K562 (cell line): ENCODE data around the gene MN1. TPM values are rescaled to one million over a fixed set of nuclear protein-coding genes. Genes with fewer than 3 reads are reported as not detected.
A peak's percentile ranks its signal among the peaks of the same experiment; 100 is the strongest.

Source experiments
- HIVEP1 ChIP-seq: fragments of 250-450 bp; sonication (Bioruptor Pico); IDR thresholded peaks from 2 replicates; pipeline ENCODE4 v1.4.0; 2020; ENCODE audit warnings: mild to moderate bottlenecking
- HMGN3 ChIP-seq: IDR thresholded peaks from 2 replicates; pipeline ENCODE4 v1.6.1; 2011; ENCODE audit warnings: borderline replicate concordance, low read depth, mild to moderate bottlenecking, mixed read lengths, low read length; ENCODE audit not compliant: insufficient read length; ENCODE audit errors: extremely low read depth
- HOXB6 ChIP-seq: fragments of 250-450 bp; sonication (Bioruptor Pico); IDR thresholded peaks from 2 replicates; pipeline ENCODE4 v1.5.1; 2022; ENCODE audit warnings: mild to moderate bottlenecking, borderline replicate concordance
- KLF13 ChIP-seq: fragments of 450-650 bp; IDR thresholded peaks from 2 replicates; pipeline ENCODE4 v1.6.1; 2016; ENCODE audit warnings: missing genetic modification characterization, low read depth, mild to moderate bottlenecking, missing compliant biosample characterization, moderate library complexity, borderline replicate concordance
- L3MBTL2 ChIP-seq: fragments of 450-650 bp; IDR thresholded peaks from 2 replicates; pipeline ENCODE4 v1.6.1; 2016; ENCODE audit warnings: mild to moderate bottlenecking, moderate library complexity
- NFXL1 ChIP-seq: fragments of 450-650 bp; formaldehyde crosslinking; IDR thresholded peaks from 2 replicates; pipeline ENCODE4 v1.4.0; 2021; ENCODE audit warnings: mild to moderate bottlenecking
- OTX1 ChIP-seq: fragments of 450-650 bp; formaldehyde crosslinking; IDR thresholded peaks from 2 replicates; pipeline ENCODE4 v1.4.0; 2022; ENCODE audit warnings: mild to moderate bottlenecking
- SMARCA4 ChIP-seq: fragments of 450-650 bp; IDR thresholded peaks from 2 replicates; pipeline ENCODE4 v1.6.1; 2016
- ZNF3 ChIP-seq: fragments of 250-450 bp; sonication (Bioruptor Pico); IDR thresholded peaks from 2 replicates; pipeline ENCODE4 v1.5.0; 2021; ENCODE audit warnings: mild to moderate bottlenecking, moderate library complexity
- polyA plus RNA-seq, 8 experiments: library from polyadenylated mRNA; depleted of rRNA in 4 of 8; stranded (reverse) in 5 of 8; unstranded in 3 of 8; fragments of >200 nt; fragmentation: Nextera tagmentation in 2 of 8; fragmentation: Illumina TruSeq in 1 of 8; extraction: Ambion mirVana in 2 of 8; extraction: Trizol in 1 of 8; gene quantifications; 2 replicates each; pipeline versions ENCODE4 v1.2.1 to v1.2.3, GENCODE V29; 2011 to 2014; ENCODE audit warnings: inconsistent platforms in 1 of 8, missing spikeins in 1 of 8
- total RNA-seq, 7 experiments: library from RNA; depleted of rRNA in 6 of 7; stranded (reverse); fragments of >200 nt in 6 of 7; fragmentation: Illumina TruSeq in 2 of 7; extraction: Trizol in 2 of 7; gene quantifications; 2 replicates each; pipeline versions ENCODE4 v1.2.1 to v1.2.3, GENCODE V29; 2011 to 2021; ENCODE audit warnings: low replicate concordance in 1 of 7
- TF ChIP-seq, protein P1 (sequence below): fragments of 200-800 bp; sonication (Bioruptor generic); IDR thresholded peaks from 2 replicates; pipeline ENCODE4 v1.6.1; 2016; ENCODE audit warnings: missing genetic modification characterization, missing compliant biosample characterization
- TF ChIP-seq, protein P2 (sequence below), 2 experiments: fragments of 450-650 bp in 1 of 2; IDR thresholded peaks; 2 replicates each; pipeline ENCODE4 v1.6.1; 2011 to 2017; ENCODE audit warnings: low read depth in 2 of 2, antibody characterized with exemption in 1 of 2, borderline replicate concordance in 1 of 2, low read length in 1 of 2, mild to moderate bottlenecking in 1 of 2, mixed read lengths in 1 of 2; ENCODE audit not compliant: control insufficient read depth in 1 of 2
- TF ChIP-seq, protein P3 (sequence below): fragments of 450-650 bp; IDR thresholded peaks from 2 replicates; pipeline ENCODE4 v1.7.1; 2018; ENCODE audit warnings: mild to moderate bottlenecking, low read depth; ENCODE audit not compliant: partially characterized antibody
- TF ChIP-seq, protein P4 (sequence below): fragments of 250-450 bp; sonication (Bioruptor Pico); IDR thresholded peaks from 2 replicates; pipeline ENCODE4 v1.8.0; 2022; ENCODE audit warnings: inconsistent platforms

The MN1 gene
- total and polyA plus RNA-seq, 9 of the 15 experiments (the other 6 are each of a cell fraction or from before 2014, with no cell fraction given): under 0.01 to 0.05 (median 0.03) TPM; not detected in 5

DNA sequence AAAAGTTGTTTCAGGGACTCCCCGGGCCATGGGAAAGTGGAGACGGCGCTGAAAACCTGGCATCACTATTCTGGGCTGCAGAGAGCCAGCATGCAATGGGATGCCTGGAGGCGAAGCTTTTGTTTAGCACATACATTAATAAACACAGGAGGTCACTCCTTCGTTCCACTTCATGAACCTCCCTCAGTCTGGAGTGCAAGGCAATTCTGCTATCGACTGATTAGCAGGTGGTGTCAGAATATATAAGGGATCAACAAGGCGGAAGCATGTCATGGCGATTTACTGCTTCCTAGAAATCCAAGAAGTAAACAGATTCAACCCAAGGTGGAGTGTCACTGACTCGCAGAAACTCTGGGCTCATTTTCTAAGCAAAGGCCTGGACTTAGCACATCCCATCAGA lies 45.4 kb upstream of the MN1 start (continued):
- TF ChIP-seq, protein P1, sequence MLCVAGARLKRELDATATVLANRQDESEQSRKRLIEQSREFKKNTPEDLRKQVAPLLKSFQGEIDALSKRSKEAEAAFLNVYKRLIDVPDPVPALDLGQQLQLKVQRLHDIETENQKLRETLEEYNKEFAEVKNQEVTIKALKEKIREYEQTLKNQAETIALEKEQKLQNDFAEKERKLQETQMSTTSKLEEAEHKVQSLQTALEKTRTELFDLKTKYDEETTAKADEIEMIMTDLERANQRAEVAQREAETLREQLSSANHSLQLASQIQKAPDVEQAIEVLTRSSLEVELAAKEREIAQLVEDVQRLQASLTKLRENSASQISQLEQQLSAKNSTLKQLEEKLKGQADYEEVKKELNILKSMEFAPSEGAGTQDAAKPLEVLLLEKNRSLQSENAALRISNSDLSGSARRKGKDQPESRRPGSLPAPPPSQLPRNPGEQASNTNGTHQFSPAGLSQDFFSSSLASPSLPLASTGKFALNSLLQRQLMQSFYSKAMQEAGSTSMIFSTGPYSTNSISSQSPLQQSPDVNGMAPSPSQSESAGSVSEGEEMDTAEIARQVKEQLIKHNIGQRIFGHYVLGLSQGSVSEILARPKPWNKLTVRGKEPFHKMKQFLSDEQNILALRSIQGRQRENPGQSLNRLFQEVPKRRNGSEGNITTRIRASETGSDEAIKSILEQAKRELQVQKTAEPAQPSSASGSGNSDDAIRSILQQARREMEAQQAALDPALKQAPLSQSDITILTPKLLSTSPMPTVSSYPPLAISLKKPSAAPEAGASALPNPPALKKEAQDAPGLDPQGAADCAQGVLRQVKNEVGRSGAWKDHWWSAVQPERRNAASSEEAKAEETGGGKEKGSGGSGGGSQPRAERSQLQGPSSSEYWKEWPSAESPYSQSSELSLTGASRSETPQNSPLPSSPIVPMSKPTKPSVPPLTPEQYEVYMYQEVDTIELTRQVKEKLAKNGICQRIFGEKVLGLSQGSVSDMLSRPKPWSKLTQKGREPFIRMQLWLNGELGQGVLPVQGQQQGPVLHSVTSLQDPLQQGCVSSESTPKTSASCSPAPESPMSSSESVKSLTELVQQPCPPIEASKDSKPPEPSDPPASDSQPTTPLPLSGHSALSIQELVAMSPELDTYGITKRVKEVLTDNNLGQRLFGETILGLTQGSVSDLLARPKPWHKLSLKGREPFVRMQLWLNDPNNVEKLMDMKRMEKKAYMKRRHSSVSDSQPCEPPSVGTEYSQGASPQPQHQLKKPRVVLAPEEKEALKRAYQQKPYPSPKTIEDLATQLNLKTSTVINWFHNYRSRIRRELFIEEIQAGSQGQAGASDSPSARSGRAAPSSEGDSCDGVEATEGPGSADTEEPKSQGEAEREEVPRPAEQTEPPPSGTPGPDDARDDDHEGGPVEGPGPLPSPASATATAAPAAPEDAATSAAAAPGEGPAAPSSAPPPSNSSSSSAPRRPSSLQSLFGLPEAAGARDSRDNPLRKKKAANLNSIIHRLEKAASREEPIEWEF: no peak
- TF ChIP-seq ZNF3 (CRISPR knock-in tag) (no peak), KLF13 (no peak), HIVEP1 (CRISPR knock-in tag) (no peak), NFXL1 (CRISPR knock-in tag) (no peak), SMARCA4 (peak; percentile 85), HOXB6 (no peak), OTX1 (CRISPR knock-in tag) (no peak), HMGN3 (no peak), L3MBTL2 (peak; percentile 25; the same call in 1 of the 2 replicates)
- TF ChIP-seq, protein P2, sequence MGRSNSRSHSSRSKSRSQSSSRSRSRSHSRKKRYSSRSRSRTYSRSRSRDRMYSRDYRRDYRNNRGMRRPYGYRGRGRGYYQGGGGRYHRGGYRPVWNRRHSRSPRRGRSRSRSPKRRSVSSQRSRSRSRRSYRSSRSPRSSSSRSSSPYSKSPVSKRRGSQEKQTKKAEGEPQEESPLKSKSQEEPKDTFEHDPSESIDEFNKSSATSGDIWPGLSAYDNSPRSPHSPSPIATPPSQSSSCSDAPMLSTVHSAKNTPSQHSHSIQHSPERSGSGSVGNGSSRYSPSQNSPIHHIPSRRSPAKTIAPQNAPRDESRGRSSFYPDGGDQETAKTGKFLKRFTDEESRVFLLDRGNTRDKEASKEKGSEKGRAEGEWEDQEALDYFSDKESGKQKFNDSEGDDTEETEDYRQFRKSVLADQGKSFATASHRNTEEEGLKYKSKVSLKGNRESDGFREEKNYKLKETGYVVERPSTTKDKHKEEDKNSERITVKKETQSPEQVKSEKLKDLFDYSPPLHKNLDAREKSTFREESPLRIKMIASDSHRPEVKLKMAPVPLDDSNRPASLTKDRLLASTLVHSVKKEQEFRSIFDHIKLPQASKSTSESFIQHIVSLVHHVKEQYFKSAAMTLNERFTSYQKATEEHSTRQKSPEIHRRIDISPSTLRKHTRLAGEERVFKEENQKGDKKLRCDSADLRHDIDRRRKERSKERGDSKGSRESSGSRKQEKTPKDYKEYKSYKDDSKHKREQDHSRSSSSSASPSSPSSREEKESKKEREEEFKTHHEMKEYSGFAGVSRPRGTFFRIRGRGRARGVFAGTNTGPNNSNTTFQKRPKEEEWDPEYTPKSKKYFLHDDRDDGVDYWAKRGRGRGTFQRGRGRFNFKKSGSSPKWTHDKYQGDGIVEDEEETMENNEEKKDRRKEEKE (IDR thresholded peaks at IDR 0.05; ENCODE audit: borderline replicate concordance in 1 of 2, control insufficient read depth in 1 of 2, low read depth in 2 of 2, low read length in 1 of 2): no peak
- TF ChIP-seq, protein P3, sequence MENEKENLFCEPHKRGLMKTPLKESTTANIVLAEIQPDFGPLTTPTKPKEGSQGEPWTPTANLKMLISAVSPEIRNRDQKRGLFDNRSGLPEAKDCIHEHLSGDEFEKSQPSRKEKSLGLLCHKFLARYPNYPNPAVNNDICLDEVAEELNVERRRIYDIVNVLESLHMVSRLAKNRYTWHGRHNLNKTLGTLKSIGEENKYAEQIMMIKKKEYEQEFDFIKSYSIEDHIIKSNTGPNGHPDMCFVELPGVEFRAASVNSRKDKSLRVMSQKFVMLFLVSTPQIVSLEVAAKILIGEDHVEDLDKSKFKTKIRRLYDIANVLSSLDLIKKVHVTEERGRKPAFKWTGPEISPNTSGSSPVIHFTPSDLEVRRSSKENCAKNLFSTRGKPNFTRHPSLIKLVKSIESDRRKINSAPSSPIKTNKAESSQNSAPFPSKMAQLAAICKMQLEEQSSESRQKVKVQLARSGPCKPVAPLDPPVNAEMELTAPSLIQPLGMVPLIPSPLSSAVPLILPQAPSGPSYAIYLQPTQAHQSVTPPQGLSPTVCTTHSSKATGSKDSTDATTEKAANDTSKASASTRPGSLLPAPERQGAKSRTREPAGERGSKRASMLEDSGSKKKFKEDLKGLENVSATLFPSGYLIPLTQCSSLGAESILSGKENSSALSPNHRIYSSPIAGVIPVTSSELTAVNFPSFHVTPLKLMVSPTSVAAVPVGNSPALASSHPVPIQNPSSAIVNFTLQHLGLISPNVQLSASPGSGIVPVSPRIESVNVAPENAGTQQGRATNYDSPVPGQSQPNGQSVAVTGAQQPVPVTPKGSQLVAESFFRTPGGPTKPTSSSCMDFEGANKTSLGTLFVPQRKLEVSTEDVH: no peak
- TF ChIP-seq, protein P4, sequence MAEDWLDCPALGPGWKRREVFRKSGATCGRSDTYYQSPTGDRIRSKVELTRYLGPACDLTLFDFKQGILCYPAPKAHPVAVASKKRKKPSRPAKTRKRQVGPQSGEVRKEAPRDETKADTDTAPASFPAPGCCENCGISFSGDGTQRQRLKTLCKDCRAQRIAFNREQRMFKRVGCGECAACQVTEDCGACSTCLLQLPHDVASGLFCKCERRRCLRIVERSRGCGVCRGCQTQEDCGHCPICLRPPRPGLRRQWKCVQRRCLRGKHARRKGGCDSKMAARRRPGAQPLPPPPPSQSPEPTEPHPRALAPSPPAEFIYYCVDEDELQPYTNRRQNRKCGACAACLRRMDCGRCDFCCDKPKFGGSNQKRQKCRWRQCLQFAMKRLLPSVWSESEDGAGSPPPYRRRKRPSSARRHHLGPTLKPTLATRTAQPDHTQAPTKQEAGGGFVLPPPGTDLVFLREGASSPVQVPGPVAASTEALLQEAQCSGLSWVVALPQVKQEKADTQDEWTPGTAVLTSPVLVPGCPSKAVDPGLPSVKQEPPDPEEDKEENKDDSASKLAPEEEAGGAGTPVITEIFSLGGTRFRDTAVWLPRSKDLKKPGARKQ (CRISPR knock-in tag): no peak
